ENCODE measurements around the gene LRP1B.

Gene LRP1B

DNA sequence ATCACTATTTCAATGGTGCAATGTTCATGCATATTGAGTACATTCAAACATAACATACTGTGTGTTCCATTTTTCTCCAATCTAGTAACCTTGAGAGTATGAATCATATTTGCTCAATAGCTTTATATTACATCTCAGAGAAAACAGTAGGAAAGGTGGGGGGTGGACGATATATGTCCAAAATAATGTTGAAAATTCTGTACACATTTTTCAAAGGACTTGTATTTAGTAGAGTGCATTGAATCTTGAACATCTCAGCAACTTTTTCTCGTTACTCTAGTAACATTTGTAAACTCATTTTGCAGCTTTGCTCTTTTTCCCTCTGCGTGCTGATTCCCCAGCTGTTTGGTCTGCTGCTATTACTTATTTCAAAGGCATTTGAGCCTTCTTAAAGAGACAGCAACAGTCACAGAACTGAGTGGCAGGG is 1487.0 kb downstream of the LRP1B start:
- DNase-seq = no peak

DNA sequence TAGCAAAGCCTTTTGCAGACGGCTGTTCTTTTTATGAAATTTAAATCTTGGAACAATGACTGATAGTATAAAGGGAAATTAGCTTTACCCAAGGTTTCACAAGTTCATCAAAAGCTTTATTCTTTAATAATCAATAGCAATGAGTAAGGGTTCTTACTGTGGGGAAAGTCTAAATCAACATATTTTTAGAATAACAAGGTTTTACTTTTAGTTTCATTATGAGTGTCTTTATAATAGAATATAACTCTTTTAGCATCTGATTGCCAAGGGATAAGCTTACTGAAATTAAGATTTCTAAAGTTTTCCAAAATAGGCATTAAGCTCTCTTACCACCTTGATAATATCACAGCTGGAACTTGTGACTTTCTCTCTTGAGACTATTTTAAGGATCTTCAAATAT is 1489.7 kb downstream of the LRP1B start:
- no peak for DNase-seq

DNA sequence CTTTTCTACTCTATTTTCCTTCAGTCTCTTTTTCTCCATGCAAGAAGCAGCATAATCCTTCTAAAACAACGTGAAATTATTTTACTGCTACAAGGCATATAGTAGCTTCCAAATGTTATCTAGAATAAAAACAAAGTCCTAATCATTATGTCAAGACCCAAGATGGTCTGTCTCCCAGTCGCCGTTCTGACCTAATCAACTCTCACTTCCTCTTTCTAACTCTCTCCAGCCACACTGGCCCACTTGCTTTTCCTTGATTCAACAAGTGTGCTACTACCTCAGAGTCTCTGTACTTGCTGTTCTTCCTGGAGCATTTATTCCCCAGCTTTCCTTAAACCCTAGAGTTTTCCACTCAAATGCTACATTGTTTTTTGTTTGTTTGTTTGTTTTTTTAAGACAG is 1491.2 kb downstream of the LRP1B start:
- DNase-seq = no peak

DNA sequence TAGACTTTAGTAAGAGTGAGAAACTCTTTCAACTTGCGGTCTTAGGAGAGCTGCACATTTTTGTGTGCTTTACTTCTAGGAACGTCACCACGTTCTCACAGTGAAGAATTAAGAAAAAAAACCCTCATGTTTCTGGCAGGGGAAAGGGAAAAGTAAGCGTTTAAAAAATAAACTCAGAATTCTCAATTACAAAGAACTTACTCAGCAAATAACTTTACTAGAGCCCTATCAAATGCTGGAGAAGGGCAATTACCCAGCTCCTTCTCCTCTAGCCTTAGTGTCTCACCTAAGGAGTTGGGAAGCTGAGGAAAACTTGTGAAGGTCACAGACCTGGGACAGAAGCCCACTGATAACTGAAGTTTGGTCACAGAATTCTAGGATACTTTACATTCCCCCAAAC is 1500.3 kb downstream of the LRP1B start:
- no peak for DNase-seq

DNA sequence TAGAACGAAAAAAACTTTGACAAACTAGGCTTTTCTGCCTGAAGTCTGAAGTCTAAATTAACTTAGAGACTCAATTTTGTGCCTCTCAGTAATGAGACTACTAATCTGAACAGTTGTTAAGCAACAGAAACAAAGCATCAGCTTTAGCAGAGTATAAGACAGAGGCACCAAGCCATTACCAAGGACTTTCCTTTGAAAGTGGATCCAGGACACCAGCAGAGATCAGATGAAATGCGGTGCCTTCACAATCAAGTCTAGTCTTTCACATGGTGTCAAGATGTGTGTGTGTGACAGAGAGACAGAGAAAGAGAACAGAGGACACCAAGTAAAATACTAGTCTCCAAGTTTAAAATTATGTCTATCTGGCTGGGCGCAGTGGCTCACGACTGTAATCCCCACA is 1502.9 kb downstream of the LRP1B start:
- DNase-seq = no peak

DNA sequence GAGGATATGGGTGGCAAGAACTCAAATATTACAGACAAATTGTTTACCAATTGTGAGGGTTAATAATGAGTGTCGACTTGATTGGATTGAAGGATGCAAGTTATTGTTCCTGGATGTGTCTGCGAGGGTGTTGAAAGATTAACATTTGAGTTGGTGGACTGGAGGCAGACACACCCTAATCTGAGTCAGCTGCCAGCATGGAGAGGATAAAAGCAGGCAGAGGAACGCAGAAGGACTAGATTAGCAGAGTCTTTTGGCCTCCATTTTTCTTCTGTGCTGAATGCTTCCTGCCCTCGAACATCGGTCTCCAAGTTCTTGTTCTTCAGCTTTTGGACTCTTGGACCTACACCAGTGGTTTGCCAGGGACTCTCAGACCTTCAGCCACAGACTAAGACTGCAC is 1503.7 kb downstream of the LRP1B start:
- no peak for DNase-seq

DNA sequence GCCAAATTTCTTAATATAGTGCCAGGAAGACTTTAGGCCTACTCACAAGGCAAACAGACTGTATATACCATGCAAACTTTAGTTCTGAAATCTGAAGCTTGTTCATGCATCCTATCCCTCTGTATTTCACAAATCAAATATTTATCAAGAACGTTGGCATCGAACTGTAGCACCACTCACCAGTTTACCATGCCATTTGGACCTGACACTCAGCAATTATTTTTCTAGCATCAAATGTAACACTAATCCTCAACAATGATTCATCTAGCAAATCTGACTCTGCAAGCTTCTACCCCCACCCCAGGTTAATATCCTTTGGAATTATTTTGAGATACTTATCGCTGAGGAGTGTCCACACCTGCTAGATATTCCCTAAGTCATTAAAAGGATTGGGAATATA is 1506.6 kb downstream of the LRP1B start:
- DNase-seq = peak; percentile 5

DNA sequence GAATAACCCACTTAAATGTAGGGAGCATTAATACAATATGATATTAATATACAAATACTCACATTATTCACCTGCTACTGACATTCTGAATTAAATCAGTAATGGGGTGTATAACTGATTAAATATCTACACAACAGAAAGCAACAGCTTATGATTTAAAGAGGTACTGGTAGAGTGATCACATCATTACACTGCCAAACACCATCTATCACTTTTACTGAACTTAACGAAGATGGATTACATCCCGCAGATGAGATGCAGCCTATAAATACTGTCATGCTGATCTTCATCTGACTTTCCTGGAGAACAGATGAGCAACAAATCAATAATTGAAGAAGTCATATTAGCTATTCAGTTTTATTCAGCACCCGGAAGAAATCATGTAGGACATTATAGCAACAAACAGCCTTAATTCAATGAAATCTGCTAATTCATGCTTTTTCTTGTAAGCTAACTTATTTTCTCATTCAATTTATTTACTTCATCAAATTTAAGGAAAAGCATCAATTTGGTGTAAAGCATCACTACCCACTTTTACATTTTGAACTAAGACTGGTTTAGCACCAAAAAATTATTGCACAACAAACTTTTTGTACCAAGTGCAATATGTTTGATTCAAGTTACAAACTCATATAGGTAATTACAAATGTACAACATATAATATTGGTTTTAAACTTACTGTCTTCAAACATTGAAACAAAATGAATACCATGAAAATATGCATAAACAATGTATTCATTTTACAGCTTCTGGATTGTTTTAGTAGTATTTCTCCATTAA is 1509.0 kb downstream of the LRP1B start:
- no peak for DNase-seq

DNA sequence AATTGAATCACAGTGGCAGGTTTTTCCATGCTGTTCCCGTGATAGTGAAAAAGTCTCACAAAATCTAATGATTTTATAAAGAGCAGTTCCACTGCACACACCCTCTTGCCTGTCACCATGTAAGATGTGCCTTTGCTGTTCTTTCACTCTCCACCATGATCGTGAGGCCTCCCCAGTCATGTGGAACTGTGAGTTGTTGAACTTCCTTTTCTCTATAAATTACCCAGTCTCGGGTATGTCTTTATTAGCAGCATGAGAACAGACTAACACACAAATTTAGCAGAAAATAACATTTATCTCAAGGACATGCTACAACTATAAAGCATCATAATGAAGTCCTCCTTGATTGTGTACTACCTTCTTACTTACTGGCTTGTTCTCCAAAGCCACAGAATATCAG is 1526.0 kb downstream of the LRP1B start:
- DNase-seq = no peak

DNA sequence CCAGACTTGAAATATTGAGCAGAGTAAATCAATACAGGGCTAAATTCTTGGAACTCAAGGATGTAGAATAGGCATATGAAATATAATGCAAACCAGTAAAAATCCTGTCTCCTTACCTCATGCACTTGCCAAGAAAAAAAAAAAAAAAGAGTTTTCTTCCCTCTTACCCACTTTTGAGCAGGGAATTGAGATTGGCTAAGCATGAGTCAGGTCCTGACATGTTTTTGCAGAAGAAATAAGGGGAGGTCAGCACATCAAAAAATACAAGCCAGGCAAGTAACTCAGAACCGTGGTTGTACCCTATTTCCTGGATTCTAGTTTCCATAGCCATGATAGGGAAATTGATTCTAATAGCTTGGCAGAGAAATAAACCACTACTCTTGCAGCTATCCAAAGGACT is 1526.7 kb downstream of the LRP1B start:
- DNase-seq = no peak

DNA sequence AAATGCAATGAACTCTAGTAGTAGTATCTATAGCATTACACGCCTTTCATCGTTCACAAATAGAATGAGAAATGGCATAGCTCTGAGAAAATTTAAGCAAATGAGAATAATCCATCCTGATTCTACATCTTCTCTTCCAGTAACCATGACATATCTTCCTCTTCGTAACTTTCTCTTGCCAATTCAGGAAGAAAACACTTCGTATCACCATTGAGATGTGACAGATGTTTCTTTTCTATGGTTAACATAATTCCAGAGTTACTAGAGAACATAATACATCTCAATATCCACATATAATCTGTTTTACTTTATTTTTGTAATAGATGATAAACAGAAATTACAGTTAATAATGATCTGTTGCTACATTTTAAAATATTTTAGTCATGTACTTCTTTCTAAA is 1527.4 kb downstream of the LRP1B start:
- DNase-seq = no peak

DNA sequence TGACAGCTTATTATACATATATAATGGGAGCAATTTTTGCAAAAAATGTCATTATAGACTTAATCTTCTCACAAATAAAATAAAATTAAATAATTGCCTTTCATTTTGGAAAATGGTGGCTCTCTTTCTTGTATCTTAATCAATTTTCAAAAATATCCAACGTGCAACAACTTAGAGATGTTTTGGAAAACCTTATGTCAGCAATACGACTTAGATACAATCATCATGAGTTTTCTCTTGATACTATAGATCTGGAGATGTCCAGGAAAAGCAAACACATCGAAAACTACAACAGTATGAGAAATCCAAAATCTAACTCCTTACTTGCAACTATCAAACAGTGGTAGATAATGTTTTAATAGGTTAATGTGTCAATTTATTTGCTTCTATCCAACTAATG is 1529.0 kb downstream of the LRP1B start:
- DNase-seq = no peak

DNA sequence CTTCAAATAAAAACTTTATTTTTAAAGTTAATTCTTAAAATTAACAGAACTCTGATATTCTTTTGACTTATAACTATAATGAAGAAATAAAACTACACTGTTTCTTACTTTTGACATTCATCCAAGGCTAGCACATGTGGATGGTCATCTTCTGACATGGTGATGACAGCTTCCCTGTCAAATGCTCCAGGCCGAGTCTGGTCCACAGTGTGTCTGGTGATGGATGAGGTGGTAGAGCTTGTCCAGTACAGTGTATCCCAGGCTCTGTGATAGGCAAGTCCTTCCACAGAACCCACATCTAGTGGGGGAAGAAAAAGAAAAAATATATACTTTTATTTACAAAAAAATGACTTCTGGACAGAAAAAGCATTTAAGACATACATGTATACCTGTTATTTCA is 1529.5 kb downstream of the LRP1B start:
- no peak for DNase-seq

DNA sequence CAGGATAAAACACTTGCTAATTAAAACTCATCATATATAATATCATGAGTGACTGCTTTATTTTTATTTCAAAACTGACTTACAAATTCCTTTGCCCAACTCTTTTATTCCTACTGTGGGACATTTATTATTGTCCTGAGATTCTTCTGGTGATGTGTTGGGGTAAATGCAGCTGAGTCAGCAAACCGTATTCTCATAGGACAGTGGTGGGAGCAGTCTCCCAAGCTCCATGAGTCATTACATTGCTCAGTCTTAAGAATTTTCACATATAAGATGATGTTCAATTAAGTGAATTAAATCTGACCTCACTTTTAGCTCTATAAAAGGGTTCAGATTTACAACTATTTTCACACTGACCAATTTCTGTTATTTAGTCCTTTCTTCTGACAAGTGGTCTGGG is 1530.7 kb downstream of the LRP1B start:
- DNase-seq = no peak

DNA sequence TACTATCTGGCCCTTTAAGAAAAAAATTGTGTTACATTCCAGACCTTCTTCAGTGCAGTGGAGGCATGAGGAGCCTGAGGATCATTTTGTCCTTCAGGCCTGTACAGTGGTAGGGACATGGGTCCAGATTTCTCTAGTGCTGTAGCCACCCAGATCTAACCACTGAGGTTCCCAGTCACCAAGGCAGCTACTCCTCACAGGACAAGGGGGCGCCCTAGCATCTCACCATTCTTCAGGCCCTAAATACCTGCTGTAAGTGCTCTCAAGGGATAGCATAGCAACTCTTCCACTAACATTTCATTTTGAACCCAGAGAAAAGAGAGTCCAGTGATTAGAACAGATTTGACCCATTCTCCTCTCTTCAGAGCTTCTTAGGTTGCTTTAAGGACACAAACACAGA is 1533.0 kb downstream of the LRP1B start:
- DNase-seq = no peak

DNA sequence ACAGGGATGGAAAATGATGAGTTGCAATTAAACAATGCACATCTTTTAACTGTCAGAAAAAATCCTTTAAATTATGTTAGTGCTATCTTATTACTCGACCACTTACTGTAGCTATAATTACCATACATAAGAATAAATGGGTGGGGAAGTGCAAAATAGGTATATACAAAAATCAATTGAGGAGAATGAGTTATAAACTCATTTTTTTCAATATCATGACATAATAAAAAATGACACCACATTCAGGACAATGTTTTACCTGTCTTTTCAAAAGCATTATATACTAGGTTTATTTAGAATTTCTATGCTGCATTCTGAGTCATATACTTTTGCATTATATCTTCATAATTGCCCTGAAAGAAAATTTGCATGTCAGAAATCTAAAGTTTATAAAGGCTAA is 1533.6 kb downstream of the LRP1B start:
- no peak for DNase-seq

DNA sequence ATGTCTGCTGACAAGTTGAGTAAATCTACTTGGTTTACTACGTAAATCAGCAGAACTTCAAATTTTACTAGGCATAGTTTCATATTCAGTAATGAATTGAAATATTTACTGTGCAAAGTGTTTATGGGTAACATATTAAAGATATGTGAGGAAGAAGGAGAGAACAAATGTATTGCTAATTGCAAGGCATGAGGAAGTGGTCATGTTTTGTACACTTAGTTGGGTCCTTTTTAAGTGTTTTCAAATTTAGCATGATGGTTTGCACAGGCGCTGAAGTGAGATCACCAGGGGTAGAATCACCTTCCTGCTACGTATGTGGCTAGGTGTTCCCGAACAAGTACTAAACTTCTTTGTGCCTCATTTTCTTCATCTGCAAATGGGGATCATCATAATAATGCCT is 1534.4 kb downstream of the LRP1B start:
- no peak for DNase-seq

DNA sequence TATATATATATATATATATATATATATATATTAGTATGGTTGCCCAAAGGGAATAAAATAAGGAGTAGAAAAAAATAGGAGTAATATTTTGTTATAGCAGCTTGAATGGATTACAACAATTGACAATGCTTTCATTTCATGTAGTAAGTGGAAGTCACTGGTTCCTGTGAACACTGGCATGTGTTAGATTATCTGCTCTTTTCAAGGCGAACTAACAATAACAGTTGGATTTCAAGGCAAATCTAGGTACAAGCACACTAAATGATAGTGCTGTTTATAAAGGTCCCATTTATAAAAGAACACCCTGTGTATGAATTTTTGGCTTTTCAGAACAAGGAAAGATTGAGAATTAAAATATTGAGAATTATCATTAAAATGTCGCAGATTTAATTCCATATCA is 1535.7 kb downstream of the LRP1B start:
- no peak for DNase-seq

DNA sequence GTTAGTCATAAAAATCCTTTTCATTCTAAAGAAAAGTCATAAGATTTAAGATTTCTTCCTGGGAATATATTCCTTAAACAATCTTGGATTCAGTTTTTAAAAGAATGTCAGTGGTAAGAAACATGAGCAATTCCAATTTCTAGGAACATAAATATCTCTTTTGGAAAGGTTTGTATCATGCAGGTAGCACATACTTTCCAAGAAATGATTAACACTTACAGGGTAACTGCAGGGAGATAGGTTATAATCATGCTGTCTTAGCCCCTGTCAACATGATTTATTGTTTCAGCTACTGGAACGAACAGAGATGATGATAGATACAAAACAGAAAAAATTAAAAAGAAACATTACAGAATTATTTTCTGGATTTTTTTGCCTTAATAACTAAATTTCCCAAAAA is 1537.7 kb downstream of the LRP1B start:
- DNase-seq = no peak

DNA sequence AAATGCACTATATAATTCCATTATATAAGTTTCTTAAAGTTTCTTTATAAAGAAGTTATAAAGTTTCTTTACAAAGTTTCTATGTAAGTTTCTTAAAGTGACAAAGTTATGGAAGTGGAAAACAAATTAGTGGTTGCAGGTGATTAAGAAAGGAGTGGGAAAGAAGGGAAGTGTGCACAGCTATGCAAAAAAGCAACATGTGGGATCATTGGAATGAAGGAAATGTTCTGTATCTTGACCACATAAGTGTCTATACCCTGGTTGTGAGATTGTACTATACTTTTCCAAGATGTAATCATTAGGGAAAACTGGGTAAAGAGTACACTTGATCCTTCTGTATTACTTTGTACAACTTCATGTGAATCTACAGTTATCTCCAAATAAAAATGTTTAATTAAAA is 1541.1 kb downstream of the LRP1B start:
- DNase-seq = no peak

DNA sequence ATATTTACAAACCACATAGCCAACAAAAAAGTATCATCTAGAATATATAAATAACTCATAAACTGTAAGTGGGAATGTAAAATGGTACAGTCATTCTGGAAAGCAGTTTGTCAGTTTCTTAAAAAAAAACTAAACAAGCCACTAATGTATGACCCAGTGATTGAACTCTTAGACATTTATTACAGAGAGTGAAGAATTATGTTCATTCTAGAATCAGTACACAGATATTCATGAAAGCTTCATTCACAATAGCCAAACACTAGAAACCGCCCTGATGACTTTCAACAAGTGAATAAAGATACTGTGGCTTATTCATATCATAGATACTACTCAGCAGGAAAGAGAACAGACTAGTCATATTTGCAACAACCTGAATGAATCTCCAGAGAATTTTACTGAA is 1541.5 kb downstream of the LRP1B start:
- DNase-seq = no peak

DNA sequence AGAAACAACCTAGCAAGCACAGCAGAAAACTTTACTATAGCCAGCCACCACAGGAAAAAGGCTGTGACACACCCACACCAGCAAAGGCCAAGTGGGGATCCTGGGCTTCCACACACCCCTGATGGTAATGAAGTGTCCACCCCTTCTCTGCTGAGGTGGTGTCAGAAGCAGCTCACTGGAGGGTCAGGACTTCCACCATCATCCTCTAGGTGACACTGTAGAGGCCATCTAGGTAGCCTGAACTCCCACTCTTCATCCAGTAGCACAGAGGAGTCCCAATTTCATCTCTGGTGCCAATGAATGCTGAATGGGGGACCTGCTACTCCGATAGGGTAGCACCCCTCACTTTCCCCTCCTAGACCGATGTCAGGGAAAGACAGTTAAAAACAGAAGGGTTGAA is 1544.4 kb downstream of the LRP1B start:
- DNase-seq = no peak

DNA sequence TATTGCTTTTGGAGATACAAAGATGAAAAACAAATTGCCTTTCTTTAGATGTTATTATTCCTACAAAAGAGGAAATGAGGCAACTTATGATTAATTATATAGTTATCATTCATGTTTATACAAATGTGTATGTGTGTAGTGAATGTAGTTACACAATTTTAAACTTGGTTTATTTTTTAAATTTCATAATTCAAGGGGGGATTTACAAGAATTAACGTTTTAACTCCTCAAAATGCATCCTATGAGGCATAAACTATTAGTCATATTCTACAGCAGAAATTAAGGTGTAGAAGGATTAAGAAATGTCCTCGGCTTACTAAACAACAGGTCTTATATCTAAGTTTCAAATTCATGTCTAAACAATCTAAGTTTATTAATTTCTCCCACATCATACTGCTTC is 1545.8 kb downstream of the LRP1B start:
- DNase-seq = no peak

DNA sequence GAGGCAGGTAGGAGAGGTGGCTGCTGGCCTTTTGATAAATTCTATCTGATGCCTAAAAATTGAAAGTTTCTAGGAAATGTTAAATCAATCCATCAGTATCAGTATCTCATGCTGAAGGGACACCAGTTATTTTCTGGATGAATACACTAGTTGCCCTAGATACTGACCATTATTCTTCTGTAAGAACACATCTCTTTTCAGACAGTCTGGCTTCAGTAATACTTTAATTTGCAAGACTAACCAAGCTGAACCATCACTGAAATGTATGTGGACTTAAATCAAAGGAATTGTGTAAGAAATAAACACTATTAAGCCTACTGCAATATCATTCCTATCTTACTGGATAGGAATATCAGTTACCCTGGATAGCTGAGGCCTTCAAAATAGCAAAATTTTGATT is 1546.3 kb downstream of the LRP1B start:
- no peak for DNase-seq

DNA sequence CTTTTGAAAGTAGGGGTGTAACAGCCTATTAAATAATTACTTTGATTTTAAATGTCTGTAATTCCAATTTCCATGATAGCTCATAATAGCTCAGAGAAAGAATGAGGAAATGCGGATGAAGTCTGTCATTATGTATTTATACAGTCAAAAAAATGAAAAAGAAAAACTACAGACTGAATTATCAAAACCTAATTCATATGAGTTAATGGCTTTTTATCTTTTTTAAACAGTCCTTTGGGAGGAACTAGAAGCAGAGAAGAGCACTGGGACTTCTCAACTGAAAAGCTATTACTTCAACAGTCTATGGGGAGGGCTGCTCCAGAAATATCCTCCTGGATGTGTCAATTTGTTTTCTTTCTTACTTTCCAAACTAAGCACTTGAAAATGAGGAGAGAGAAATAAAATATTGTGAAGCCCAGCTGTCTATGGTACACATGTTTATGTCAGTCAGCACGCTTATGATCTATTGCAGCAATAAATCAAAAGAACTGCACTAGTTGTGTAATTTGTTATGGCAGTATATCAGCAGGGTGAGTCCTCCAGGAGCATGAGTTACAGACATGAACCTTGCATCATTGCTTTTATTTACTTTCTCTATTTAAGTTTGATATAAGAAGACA is 1550.2 kb downstream of the LRP1B start:
- DNase-seq = no peak

All from NCI-H1092 (cell line).